CD8-positive, alpha-beta memory T cell (primary cell): ENCODE results near the gene UBAP1. TPM values are rescaled to one million over a fixed set of nuclear protein-coding genes. Genes with fewer than 3 reads are reported as not detected.
A peak's percentile ranks its signal among the peaks of the same experiment; 100 is the strongest.
"Not testable (repeated sequence)": the region's sequence is repeated elsewhere in the genome, so short reads cannot be mapped to it uniquely, and the experiment has no call there.

Source experiments
- CTCF ChIA-PET: fragments of 350-600 bp; sonication (Branson Sonifier 250); formaldehyde crosslinking; loops from one replicate; lab custom pipeline; 2021; ENCODE audit warnings: antibody characterized with exemption; lab: Charles Lee
- POLR2A ChIA-PET: fragments of 350-600 bp; sonication (Branson Sonifier 250); formaldehyde crosslinking; loops from one replicate; lab custom pipeline; 2021; ENCODE audit warnings: antibody characterized with exemption; lab: Charles Lee
- DNase-seq, 5 donors: peaks; one replicate each; pipeline versions ENCODE4 v3.0.0 to v3.0.0-alpha.2; 2020 to 2022; ENCODE audit warnings: mixed read lengths in 1 of 5
- H3K27ac ChIP-seq: one replicate; pipeline ENCODE4 v1.7.0; 2013; ENCODE audit warnings: low read depth, mild to moderate bottlenecking, low read length, moderate library complexity
- H3K27me3 ChIP-seq: 2 replicates; pipeline ENCODE4 v1.7.0; 2013; ENCODE audit warnings: low read length, mild to moderate bottlenecking; ENCODE audit not compliant: insufficient read depth, poor library complexity, severe bottlenecking
- H3K36me3 ChIP-seq: 2 replicates; pipeline ENCODE4 v1.7.0; 2013; ENCODE audit warnings: mild to moderate bottlenecking, low read length, moderate library complexity; ENCODE audit not compliant: insufficient read depth
- H3K4me1 ChIP-seq: 2 replicates; pipeline ENCODE4 v1.7.0; 2013; ENCODE audit warnings: mild to moderate bottlenecking, low read length, moderate library complexity; ENCODE audit not compliant: insufficient read depth
- H3K4me3 ChIP-seq: 2 replicates; pipeline ENCODE4 v1.7.0; 2013; ENCODE audit warnings: mild to moderate bottlenecking, low read length
- H3K9me3 ChIP-seq: 2 replicates; pipeline ENCODE4 v1.7.0; 2013; ENCODE audit warnings: mild to moderate bottlenecking, low read length
- H3K27ac Mint-ChIP-seq, 8 donors: one replicate each; pipeline ENCODE4 v1.8.0; 2020 to 2021; ENCODE audit warnings: mixed read lengths in 8 of 8, mild to moderate bottlenecking in 6 of 8, inconsistent platforms in 3 of 8, moderate library complexity in 3 of 8
- H3K27me3 Mint-ChIP-seq, 2 donors: one replicate each; pipeline ENCODE4 v1.8.0; 2020 to 2021; ENCODE audit warnings: mixed read lengths in 2 of 2, mild to moderate bottlenecking in 1 of 2, moderate library complexity in 1 of 2
- H3K36me3 Mint-ChIP-seq, 3 donors: one replicate each; pipeline ENCODE4 v1.8.0; 2020 to 2021; ENCODE audit warnings: mixed read lengths in 3 of 3, inconsistent platforms in 1 of 3, mild to moderate bottlenecking in 1 of 3
- H3K4me1 Mint-ChIP-seq, 3 donors: one replicate each; pipeline ENCODE4 v1.8.0; 2020 to 2021; ENCODE audit warnings: mixed read lengths in 3 of 3, inconsistent platforms in 1 of 3, mild to moderate bottlenecking in 1 of 3
- H3K4me3 Mint-ChIP-seq, 7 donors: one replicate each; pipeline ENCODE4 v1.8.0; 2020 to 2021; ENCODE audit warnings: mixed read lengths in 7 of 7, mild to moderate bottlenecking in 6 of 7, moderate library complexity in 4 of 7, inconsistent platforms in 2 of 7
- H3K9me3 Mint-ChIP-seq, 5 donors: one replicate each; pipeline ENCODE4 v1.8.0; 2020 to 2022; ENCODE audit warnings: mixed read lengths in 5 of 5, mild to moderate bottlenecking in 3 of 5, moderate library complexity in 2 of 5, inconsistent platforms in 1 of 5
- polyA plus RNA-seq: library from polyadenylated mRNA; unstranded; fragments of 300-500 nt; fragmentation: Illumina TruSeq; gene quantifications from one replicate; pipeline ENCODE4 v1.2.3, GENCODE V29; 2021
- total RNA-seq, 2 experiments: library from RNA; stranded (reverse); gene quantifications; one replicate each; pipeline ENCODE4 v1.2.3, GENCODE V29; 2021

Gene UBAP1
- total and polyA plus RNA-seq, 3 experiments from 2014 or later = 39.0 to 50.2 (median 39.7) TPM

DNA sequence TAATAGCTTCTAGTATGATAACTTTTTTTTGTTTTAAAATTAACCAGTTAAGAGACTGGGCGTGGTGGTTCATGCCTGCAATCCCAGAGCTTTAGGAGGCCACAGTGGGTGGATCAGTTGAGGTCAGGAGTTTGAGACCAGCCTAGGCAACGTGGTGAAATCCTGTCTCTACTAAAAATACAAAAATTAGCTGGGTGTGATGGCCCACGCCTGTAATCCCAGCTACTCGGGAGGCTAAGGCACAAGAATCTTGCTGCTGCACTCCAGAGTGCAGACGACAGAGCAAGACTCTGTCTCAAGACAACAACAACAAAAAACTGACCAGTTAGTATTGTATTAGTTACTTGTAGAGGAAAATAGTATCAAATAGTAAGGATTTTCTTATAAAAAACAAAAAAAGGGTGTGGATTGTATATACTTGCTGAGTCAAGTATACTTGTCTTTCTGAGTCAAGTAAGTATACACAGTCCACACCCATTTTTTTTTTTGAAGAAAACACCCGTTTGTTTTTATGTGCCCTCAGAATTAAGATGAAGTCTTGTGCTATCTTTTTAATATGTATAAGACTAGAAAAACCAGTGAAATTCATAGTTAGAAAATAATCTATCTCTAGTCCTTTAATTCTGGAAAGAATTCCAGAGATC lies 25.3 kb downstream of the UBAP1 start:
- Histone ChIP-seq H3K36me3 (no peaks in the 10 kb centered on the region), H3K27ac (no peak overlapping the region), H3K4me1 (peaks cover 11% of the 10 kb centered on the region), H3K9me3 (no peaks in the 10 kb centered on the region), H3K27me3 (no peaks in the 10 kb centered on the region), H3K4me3 (no peak overlapping the region)
- no peaks in the 10 kb centered on the region for H3K27me3 Mint-ChIP-seq
- CTCF ChIA-PET = no interaction called here
- POLR2A ChIA-PET = no interaction called here
- H3K4me1 Mint-ChIP-seq = peaks cover 50 to 72% (median 67%) of the 10 kb centered on the region in 3 donors
- no peak for DNase-seq
- no peaks in the 10 kb centered on the region for H3K9me3 Mint-ChIP-seq
- peak overlapping the region in 2 of 7 donors; percentile 15 to 70 for H3K4me3 Mint-ChIP-seq
- peak overlapping the region in 5 of 8 donors; percentile 1 to 54 (median 15) for H3K27ac Mint-ChIP-seq
- peaks cover 0 to 36% (median 4%) of the 10 kb centered on the region in 3 donors for H3K36me3 Mint-ChIP-seq

DNA sequence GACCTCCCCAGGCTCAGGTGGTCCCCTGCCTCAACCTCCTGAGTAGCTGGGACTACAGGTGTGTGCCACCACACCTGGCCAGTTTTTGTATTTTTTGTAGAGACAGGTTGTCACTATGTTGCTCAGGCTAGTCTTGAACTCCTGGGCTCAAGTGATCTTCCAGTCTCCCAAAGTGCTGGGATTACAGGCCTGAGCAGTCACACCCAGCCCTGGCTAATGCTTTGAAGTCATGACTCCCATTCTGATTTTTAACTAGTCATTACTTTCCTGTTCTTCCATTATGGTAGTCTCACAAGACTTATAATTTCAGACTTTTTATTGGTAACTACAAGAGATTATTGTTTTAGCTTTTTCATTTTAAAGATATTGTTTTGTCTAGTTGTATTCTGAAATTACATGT lies 26.3 kb downstream of the UBAP1 start:
- DNase-seq = no peak
- no peak overlapping the region for H3K4me3 Mint-ChIP-seq
- peaks cover 11% of the 10 kb centered on the region for H3K4me1 ChIP-seq
- no peaks in the 10 kb centered on the region for H3K27me3 ChIP-seq
- H3K27ac Mint-ChIP-seq = peak overlapping the region in 1 of 8 donors; percentile 26
- ChIA-PET CTCF (no interaction called here), POLR2A (no interaction called here)
- H3K4me1 Mint-ChIP-seq = peaks cover 53 to 73% (median 68%) of the 10 kb centered on the region in 3 donors
- no peak overlapping the region for H3K27ac ChIP-seq
- peaks cover 0 to 38% (median 6%) of the 10 kb centered on the region in 3 donors for H3K36me3 Mint-ChIP-seq
- no peaks in the 10 kb centered on the region for H3K27me3 Mint-ChIP-seq
- no peaks in the 10 kb centered on the region for H3K36me3 ChIP-seq
- H3K4me3 ChIP-seq = no peak overlapping the region
- no peaks in the 10 kb centered on the region for H3K9me3 Mint-ChIP-seq
- no peaks in the 10 kb centered on the region for H3K9me3 ChIP-seq

DNA sequence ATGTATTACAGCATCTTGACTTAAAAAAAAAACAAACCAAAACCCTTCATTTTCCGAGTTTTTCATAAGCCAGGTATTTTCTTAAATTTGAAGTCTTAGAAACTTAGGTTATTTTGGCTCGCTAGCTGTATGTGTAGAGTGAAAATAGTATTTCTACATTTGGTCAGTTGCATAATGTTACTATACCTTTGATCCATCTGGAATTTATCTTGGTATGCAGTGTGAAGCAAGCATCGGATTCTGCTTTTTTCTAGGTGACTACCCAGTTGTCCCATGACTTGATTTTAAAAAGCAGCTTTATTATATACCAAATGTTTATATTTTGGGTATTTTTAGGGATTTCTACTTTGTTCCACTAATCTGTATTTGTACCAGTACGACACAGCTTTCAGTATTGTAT lies 27.7 kb downstream of the UBAP1 start:
- Histone ChIP-seq H3K36me3 (no peaks in the 10 kb centered on the region), H3K9me3 (no peaks in the 10 kb centered on the region), H3K27ac (no peak overlapping the region), H3K4me3 (no peak overlapping the region), H3K4me1 (peaks cover 11% of the 10 kb centered on the region), H3K27me3 (no peaks in the 10 kb centered on the region)
- H3K36me3 Mint-ChIP-seq = peaks cover 0 to 34% (median 7%) of the 10 kb centered on the region in 3 donors
- CTCF ChIA-PET = no interaction called here
- peak overlapping the region in 1 of 7 donors; percentile 23 for H3K4me3 Mint-ChIP-seq
- POLR2A ChIA-PET = interaction anchor here (0.6 kb wide), 1 partner anchor 476 kb away, joined by 5 read pairs; no protein-coding TSS in a partner anchor
- no peaks in the 10 kb centered on the region for H3K27me3 Mint-ChIP-seq
- no peak for DNase-seq
- no peaks in the 10 kb centered on the region for H3K9me3 Mint-ChIP-seq
- H3K4me1 Mint-ChIP-seq = peaks cover 57 to 75% (median 70%) of the 10 kb centered on the region in 3 donors
- H3K27ac Mint-ChIP-seq = no peak overlapping the region

DNA sequence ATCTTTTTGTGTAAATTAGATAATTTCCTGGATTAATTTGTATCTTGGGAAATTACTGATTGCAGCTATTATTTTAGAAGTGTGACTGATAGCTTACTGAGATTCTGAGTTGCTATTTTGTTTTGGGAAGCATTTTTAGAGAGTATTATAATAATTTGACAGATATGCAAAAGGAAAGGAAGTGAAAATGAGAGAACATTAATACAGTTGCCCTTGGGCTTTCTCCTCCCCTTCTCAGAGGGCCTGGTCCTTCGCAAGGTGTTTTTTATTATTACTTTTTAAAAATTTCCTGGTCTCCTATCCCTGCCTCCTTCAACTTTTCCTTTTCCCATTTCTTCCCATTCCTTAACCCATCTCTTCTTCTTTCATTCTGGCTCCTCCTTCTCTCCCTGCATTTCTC lies 32.6 kb downstream of the UBAP1 start:
- no peak overlapping the region for H3K4me3 ChIP-seq
- H3K4me3 Mint-ChIP-seq = peak overlapping the region in 1 of 7 donors; percentile 51
- peak overlapping the region in 3 of 8 donors; percentile 57 to 83 (median 70) for H3K27ac Mint-ChIP-seq
- no peaks in the 10 kb centered on the region for H3K36me3 ChIP-seq
- peaks cover 39 to 65% (median 58%) of the 10 kb centered on the region in 3 donors for H3K4me1 Mint-ChIP-seq
- H3K36me3 Mint-ChIP-seq = peaks cover 0 to 25% (median 6%) of the 10 kb centered on the region in 3 donors
- no peak for DNase-seq
- H3K27me3 ChIP-seq = no peaks in the 10 kb centered on the region
- ChIA-PET POLR2A (interaction anchor here (0.6 kb wide), 1 partner anchor 1870 kb away, joined by 3 read pairs; no protein-coding TSS in a partner anchor), CTCF (interaction anchor here (1.0 kb wide), 1 partner anchor 16 kb away, joined by 3 read pairs; no protein-coding TSS in a partner anchor)
- no peaks in the 10 kb centered on the region for H3K27me3 Mint-ChIP-seq
- no peak overlapping the region for H3K27ac ChIP-seq
- no peaks in the 10 kb centered on the region for H3K9me3 ChIP-seq
- H3K9me3 Mint-ChIP-seq = no peaks in the 10 kb centered on the region
- H3K4me1 ChIP-seq = no peaks in the 10 kb centered on the region

DNA sequence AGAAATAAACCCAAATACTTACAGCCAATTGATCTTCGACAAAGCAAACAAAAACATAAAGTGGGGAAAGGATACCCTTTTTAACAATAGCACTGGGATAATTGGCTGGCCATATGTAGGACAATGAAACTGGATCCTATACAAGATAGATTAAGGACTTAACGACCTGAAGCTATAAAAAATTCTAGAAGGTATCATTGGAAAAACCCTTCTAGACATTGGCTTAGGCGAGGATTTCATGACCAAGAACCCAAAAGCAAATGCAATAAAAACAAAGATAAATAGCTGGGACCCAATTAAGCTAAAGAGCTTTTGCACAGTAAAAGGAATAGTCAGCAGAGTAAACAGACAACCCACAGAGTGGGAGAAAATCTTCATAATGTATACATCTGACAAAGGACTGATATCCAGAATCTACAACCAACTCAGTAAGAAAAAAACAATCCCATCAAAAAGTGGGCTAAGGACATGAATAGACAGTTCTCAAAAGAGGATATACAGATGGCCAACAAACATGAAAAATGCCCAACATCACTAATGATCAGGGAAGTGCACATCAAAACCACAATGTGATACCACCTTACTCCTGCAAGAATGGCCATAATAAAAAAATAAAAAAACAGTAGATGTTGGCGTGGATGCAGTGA lies 35.6 kb downstream of the UBAP1 start:
- Mint-ChIP-seq H3K36me3 (peaks cover 0 to 23% (median 6%) of the 10 kb centered on the region in 3 donors), H3K4me1 (peaks cover 39 to 61% (median 46%) of the 10 kb centered on the region in 3 donors), H3K27ac (peak overlapping the region in 3 of 8 donors; percentile 27 to 71 (median 35))
- POLR2A ChIA-PET, H3K27ac ChIP-seq, DNase-seq, H3K9me3 ChIP-seq, H3K4me3 ChIP-seq, H3K9me3 Mint-ChIP-seq, H3K36me3 ChIP-seq, CTCF ChIA-PET, H3K27me3 Mint-ChIP-seq, H3K4me1 ChIP-seq, H3K27me3 ChIP-seq, H3K4me3 Mint-ChIP-seq: not testable (repeated sequence)

DNA sequence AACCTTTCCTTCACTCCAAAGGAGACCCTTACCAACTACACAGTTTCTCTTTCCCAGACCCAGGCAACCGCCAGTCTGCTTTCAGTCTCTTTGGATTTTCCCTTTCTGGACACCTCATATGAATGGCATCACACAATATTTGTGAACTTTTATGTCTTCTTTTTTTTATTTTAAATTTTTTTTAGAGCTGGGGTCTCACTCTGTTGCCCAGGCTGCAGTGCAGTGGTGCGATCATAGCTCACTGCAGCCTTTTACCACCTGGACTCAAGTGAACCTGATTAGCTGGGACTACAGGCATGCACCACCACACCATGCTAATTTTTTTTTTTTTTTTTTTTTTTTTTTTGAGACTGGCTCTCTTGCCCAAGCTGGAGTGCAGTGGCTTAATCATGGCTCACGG lies 37.5 kb downstream of the UBAP1 start:
- Histone ChIP-seq H3K27ac (no peak overlapping the region), H3K9me3 (no peaks in the 10 kb centered on the region), H3K4me1 (no peaks in the 10 kb centered on the region), H3K4me3 (no peak overlapping the region), H3K36me3 (no peaks in the 10 kb centered on the region), H3K27me3 (no peaks in the 10 kb centered on the region)
- H3K36me3 Mint-ChIP-seq = peaks cover 0 to 22% (median 6%) of the 10 kb centered on the region in 3 donors
- no peaks in the 10 kb centered on the region for H3K9me3 Mint-ChIP-seq
- ChIA-PET POLR2A (no interaction called here), CTCF (no interaction called here)
- H3K27ac Mint-ChIP-seq = no peak overlapping the region
- H3K27me3 Mint-ChIP-seq = no peaks in the 10 kb centered on the region
- no peak for DNase-seq
- no peak overlapping the region for H3K4me3 Mint-ChIP-seq
- H3K4me1 Mint-ChIP-seq = peaks cover 29 to 56% (median 44%) of the 10 kb centered on the region in 3 donors

DNA sequence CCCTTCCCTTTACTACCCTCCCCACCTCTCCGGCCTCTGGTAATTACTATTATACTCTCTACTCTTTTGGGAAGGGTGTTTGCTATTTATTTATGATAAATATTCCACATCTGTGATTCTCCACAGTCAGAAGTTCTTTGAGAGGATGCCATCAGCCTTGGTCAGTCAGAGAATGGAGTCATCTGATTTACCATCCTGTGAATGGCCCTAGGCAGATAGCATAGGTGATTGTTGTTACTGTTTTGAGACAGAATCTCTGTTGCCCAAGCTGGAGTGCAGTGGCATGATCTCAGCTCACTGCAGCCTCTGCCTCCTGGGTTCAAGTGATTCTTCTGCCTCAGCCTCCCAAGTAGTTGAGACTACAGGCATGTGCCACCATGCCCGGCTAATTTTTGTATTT lies 38.2 kb downstream of the UBAP1 start:
- not testable (repeated sequence) for DNase-seq, H3K9me3 Mint-ChIP-seq, H3K4me3 Mint-ChIP-seq

DNA sequence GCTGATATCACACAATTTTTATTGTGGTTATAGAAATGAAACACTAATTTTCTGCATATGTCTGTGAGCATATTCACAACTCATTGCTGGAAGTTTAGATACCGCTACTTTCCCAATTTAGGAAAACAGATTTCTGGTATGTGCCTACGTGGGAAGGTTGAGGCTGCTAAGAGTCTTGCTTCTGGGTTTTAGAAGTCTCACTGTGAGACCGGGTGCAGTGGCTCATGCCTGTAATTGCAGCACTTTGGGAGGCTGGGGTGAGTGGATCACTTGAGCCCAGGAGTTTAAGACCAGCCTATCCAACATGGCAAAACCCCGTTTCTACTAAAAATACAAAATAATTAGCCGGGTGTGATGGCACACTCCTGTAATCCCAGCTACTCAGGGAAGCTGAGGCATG lies 39.6 kb downstream of the UBAP1 start:
- CTCF ChIA-PET = interaction anchor here (0.8 kb wide), 1 partner anchor 207 kb away, joined by 5 read pairs; no protein-coding TSS in a partner anchor
- POLR2A ChIA-PET = no interaction called here
- H3K36me3 Mint-ChIP-seq = peaks cover 0 to 29% (median 10%) of the 10 kb centered on the region in 3 donors

More for the DNA sequence above, 38.2 kb downstream of the UBAP1 start:
- POLR2A ChIA-PET, H3K27me3 Mint-ChIP-seq, CTCF ChIA-PET, H3K27ac ChIP-seq, H3K27me3 ChIP-seq, H3K36me3 ChIP-seq, H3K9me3 ChIP-seq, H3K4me1 ChIP-seq, H3K4me3 ChIP-seq: not testable (repeated sequence)
- Mint-ChIP-seq H3K4me1 (peaks cover 30 to 58% (median 45%) of the 10 kb centered on the region in 3 donors), H3K27ac (peak overlapping the region in 1 of 8 donors; percentile 8), H3K36me3 (peaks cover 0 to 28% (median 6%) of the 10 kb centered on the region in 3 donors)

More for the DNA sequence above, 39.6 kb downstream of the UBAP1 start:
- H3K27me3 ChIP-seq = no peaks in the 10 kb centered on the region
- H3K4me1 Mint-ChIP-seq = peaks cover 32 to 52% (median 42%) of the 10 kb centered on the region in 3 donors
- no peak for DNase-seq
- H3K27ac ChIP-seq = no peak overlapping the region
- H3K9me3 Mint-ChIP-seq = no peaks in the 10 kb centered on the region
- H3K27ac Mint-ChIP-seq = peak overlapping the region in 1 of 8 donors; percentile 8
- no peaks in the 10 kb centered on the region for H3K9me3 ChIP-seq
- no peak overlapping the region for H3K4me3 ChIP-seq
- no peaks in the 10 kb centered on the region for H3K4me1 ChIP-seq
- H3K27me3 Mint-ChIP-seq = no peaks in the 10 kb centered on the region
- no peaks in the 10 kb centered on the region for H3K36me3 ChIP-seq
- H3K4me3 Mint-ChIP-seq = no peak overlapping the region
